Stimulated activated CD8-positive, alpha-beta memory T cell treated with anti-CD3 and anti-CD28 coated beads, Interleukin-12 subunit alpha, Interleukin-12 subunit beta, amount 100 ng/mL, for 1 hour (primary cell): ENCODE data around the gene FAH.
A peak's percentile ranks its signal among the peaks of the same experiment; 100 is the strongest.

Source experiments
- DNase-seq: peaks from one replicate; pipeline ENCODE4 v3.0.0-alpha.2; 2020; ENCODE audit warnings: low read depth

Gene FAH

DNA sequence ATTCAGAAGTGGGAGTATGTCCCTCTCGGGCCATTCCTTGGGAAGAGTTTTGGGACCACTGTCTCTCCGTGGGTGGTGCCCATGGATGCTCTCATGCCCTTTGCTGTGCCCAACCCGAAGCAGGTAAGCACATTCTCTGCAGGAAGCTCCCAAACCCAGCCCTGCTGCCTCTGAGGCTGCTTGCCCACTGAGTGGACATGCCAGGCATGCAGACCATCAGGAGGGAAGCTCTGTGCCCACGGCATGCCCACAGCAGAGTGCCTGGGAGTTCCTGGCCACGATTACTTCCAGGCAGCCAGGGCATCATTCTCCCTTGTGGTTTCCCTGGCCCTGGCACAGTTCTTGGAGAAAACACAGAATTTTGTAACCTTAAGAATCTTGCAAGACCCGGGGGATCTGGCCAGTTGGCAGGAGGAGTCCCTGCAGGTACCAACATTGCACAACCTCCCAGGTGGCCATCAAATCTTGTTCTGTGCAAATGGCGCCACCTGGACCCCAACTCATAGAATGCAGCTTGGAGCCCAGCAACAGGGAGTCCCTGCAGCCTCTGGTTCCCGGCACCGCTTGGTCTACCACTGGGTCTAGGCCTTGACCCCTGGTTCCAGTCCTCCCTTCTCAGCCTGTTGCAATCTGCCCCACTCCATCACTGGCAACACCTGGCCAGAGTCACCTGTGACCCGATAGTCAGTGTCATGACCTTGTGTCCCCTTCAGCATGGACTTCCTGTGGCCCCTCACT, 20.4 kb downstream of the FAH start:
- peak; percentile 47 for DNase-seq

DNA sequence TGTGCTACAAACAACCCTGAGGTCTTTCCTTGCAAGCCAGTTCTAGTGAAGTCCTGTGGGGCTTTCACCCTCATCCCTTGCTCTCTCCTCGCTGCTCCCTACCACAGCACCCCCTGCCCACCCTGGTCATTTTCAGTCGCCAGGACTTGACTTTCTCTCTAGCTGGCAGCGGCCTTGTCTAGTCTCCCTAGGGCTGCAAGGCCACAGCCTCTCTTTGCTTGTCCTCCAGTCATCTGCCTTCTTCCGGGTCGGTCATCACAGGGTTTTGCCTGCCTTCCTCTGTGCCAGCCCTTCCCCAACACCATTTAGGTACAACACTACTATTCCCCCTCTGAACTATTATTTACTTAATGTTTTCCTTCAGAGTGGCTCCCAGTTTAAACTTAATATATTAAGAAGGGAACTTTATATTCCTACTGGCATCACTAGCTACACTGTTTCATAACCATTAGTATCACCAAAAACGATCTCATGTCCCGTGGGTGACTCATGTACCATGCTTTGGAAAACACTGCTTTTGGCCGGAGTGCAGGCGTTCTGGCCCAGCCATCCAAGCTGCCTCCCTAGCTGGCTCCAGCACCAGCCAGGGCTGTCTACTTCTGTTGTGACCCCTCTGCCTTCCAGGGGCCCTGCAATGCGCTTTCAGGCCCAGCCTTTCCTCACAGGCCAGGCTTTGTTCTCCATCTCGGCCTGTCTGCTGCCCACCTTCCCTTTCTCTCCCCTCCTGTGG, 21.4 kb downstream of the FAH start:
- DNase-seq = no peak

DNA sequence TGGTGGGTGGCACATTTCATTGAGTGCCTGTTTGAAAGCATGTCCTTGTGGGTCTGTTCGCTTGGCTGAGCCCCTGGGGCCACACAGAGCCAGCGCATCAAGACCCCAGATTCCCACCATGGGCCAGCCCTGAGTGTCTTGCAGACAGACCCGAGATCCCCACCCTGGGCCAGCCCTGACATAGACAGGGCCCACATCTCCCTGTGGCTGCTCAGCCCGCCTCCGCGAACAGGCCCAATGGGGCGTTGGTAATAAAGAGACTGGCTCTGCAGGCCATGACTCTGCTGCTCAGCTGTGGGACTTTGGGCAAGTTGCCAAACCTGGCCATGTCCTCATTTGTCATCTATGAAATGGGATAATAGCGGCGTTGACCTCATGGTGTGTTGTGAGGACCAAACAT, 22.6 kb downstream of the FAH start:
- DNase-seq = no peak

DNA sequence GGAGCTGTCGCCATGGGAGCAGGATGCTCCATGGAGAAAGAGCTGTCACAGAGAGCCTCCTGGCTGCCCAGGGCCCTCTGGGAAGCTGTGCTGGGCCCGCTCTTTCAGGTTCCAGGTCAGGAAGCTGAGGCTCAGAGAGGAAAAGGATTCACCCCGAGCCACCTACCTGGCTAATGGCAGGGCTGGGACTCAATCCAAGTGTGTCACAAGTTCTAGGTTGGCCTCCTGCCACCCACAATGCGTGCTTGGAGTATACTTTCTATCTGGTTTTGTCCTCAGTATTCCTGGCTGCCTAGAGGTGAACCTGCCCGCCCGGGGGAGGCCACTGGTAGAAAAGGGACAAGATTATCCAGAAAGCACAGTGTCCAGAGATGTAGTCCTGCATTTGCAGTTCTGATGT, 23.6 kb downstream of the FAH start:
- DNase-seq = no peak

- no peak for DNase-seq
Measured at GRCh38 chr15:80177156-80177555, 24.4 kb downstream of the FAH start.

DNA sequence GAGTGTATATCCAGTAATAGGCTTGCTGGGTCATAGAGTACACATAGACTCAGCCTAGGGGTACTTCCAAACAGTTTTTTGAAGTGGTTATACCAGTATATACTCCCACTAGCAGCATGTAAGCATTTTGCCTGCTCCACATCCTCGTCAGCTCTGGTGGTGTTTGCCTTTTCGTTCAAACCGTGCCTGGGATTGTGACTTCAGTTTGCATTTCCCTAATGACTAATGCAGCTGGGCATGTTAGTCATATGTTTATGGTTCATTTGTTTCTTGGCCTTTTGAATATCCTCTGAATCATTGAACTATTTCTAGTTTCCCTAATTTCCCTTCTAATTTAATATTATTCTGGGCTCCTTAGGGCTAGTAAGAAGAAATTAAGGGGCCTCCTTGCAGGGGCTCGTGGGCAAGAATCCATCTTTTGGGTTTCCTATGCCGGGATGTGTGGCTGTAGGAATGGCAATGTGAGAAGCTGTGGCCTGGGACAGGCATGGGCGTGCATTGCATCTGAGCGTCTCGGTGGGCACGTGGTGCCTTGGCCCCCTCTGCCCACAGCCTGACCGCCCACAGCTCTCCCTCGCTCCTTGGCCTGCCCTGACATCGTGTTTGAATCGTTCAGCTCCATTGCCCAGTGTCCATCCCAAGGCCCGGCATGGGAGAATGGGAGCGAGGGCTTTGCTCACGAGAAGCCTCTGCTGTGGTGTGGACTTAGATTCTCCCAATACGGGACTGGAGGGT, 26.4 kb downstream of the FAH start:
- DNase-seq = no peak

DNA sequence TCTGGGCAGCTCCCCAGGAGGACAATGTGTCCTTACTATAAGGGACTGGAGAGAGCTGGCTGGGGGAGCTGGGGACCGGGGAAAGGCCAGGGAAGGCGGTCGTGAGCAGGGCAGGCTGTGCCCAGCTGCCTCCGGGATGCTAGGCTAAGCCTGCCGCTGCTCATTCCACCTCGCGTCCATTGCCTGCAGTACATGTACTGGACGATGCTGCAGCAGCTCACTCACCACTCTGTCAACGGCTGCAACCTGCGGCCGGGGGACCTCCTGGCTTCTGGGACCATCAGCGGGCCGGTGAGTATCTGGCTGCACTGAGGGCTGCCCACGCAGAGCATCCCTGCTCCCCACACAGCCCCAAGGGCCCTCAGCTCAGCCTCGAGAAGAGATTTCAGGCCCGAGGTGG, 27.1 kb downstream of the FAH start:
- no peak for DNase-seq

DNA sequence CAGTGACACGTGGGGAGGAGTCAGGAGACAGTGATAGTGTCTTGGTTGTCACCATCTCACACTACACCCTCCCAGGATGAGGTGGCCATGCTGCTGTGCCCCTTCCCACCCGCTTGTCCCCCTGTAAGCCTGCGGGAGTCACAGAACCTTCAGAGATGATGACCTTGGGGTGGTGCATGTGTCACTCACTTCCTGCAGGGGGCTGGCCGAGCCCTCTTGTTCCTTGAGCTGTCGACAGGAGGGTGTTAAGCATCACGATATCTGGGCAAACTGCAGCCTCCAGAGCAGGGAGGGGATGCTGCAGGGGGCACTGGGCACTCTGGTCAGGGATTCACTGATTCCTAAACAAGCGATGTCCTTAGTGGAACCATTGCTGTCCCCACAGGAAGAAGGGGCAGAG, 27.7 kb downstream of the FAH start:
- DNase-seq = no peak

DNA sequence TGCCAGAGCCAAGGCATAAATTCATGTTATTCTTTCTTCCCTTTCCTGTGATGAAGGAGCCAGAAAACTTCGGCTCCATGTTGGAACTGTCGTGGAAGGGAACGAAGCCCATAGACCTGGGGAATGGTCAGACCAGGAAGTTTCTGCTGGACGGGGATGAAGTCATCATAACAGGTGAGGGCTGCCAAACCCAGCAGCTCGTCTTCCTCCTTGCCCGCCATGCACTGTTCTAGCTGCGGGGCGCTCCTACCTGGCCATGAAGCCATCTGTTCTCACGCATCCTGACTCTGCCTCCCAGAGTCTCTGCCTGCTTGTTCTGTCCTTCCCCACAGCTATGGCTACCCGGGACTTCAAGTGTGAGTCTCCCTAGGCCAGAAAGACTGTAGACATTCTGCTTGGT, 28.2 kb downstream of the FAH start:
- no peak for DNase-seq

- no peak for DNase-seq
Measured at GRCh38 chr15:80182611-80183261, 29.9 kb downstream of the FAH start.

DNA sequence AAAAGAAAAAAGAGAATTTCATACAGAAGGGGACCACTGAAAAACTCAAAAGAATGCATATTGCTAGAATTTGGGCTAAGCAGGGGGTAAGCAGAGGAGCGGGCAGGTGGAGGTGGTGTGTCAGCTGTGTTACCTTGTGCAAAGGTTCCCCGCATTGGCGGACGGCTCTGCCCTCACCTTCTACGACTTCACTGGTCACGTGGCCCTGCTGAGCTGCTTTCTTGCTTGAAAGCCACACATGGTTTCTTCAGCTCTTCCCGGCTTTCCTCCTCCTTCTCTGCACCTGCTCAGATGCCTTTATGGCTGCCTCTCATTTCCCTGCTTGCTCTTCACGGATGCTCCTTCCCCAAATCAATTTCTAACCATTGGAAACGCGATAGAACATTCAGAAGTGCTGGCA, 30.5 kb downstream of the FAH start:
- no peak for DNase-seq

GRCh38 chr15:80183886-80184285, 31.1 kb downstream of the FAH start:
- DNase-seq = no peak

DNA sequence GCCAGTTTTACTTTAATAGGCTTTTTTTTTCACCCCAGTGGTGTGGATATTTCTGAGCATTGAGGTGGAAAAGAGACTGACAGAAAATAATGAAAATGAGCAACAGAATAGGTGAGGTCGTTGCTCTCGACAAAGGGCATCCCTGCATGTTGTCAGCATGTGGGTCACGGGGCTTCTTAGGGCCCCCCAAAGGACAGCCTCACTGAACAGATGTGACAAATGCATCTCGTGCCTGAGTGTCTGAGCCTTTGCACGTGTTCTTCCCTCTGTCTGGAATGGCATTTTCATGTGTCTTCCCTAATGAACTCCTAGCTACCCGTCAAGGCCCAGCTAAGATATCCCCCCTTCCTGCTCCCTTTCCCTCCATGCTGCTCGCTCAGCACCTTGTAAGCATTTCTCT, 31.8 kb downstream of the FAH start:
- DNase-seq = no peak

GRCh38 chr15:80185152-80185551, 32.4 kb downstream of the FAH start:
- DNase-seq = no peak

DNA sequence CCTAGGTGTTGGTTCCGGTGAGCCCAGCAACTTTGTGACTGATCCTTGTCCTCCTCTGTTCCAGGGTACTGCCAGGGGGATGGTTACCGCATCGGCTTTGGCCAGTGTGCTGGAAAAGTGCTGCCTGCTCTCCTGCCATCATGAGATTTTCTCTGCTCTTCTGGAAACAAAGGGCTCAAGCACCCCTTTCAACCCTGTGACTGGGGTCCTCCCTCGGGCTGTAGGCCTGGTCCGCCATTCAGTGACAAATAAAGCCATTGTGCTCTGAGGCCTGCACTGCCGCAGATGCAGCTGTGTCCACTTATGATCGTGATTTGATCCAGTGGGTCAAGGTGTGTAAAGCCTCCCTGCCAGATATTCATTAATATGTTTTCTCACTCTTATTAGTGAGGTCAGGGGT, 33.3 kb downstream of the FAH start:
- DNase-seq = no peak

DNA sequence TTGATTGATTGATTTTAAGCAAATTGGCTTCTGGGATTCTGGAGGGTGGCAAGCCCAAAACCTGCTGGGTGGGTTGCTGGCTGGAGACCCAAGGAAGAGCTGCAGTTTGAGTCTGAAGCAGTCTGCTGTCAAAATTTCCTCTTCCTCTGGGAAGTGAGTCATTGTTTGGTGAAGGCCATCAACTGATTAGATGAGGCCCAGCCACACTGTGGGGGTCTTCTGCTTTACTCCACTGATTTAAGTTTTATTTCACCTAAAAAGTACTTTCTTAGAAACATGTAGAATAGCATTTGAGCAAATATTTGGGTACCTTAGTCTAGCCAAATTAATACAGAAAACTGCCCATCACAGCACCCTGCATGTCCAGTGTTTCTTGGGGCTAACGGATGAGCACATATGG, 33.8 kb downstream of the FAH start:
- no peak for DNase-seq

DNA sequence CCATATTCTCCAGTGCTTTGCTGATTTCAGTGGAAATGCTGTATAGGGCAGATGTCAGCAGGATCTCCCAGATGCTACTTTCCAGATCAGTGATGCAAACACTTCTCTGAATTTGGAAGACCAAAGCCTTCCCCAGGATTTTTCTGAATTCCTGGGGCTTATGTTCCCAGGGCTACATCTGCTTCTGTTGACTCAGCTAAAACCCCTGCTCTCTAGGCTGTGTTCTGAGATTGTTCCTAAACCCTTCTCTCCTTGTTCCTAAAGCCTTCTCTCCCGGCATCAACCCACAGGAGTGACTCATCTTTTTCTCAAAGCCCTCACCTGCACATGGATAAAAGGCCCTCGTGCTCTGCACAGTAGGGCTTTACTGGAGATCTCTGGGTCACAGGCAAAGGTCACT, 35.5 kb downstream of the FAH start:
- DNase-seq = no peak

DNA sequence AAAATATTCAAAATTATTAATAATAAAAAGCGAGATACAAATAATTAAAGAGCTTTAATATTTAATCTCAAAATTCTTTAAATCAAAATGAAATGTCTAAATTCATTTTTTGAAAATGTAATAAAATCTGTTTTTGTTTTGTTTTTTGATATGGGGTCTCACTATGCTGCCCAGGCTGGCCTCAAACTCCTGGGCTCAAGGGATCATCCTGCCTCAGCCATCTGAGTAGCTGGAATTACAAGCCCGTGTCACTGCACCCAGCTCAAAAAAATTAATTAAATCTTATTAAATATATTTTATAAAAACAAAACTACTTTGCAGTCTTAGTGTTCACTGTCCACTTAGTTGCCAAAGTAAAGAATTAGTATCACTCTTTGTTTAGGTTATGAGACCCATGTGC, 38.4 kb downstream of the FAH start:
- no peak for DNase-seq

- no peak for DNase-seq
Measured at GRCh38 chr15:80191897-80192595, 39.2 kb downstream of the FAH start.

- no peak for DNase-seq
Measured at GRCh38 chr15:80194186-80194585, 41.4 kb downstream of the FAH start.

DNA sequence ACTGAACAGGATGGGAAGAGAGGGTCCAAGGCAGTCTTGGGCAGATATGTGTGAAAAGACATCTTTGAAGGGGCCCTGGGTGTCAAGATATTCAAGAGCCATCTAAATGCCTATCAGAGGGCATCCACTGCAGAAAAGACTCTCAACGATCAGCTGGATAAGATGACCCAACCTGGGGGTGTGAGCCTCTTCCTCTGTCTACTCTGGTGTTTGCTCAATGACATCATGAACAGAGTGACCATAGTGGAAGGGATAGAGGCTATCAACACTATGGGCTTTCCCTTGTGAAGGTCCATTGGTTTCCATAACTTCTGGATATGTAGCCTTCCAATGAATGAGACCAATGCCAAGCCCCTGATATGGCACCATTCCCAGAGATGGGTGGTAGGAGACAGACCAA, 42.1 kb downstream of the FAH start:
- no peak for DNase-seq

- DNase-seq = no peak
Measured at GRCh38 chr15:80199366-80199765, 46.6 kb downstream of the FAH start.
